ENCODE measurements around the gene HDLBP. TPM values are rescaled to one million over a fixed set of nuclear protein-coding genes. Genes with fewer than 3 reads are reported as not detected.

HDLBP gene
- polyA plus RNA-seq, 3 donors, result 50.4 to 73.1 (median 69.9) TPM

- H3K79me2 ChIP-seq (ENCODE audit: insufficient read depth, low read length), result no peaks in the 10 kb centered on the region
- Mint-ChIP-seq H3K27ac (peak overlapping the region in 1 of 7 donors; percentile 45), H3K9me3 (peaks cover 0 to 2% (median 0%) of the 10 kb centered on the region in 7 donors), H3K27me3 (ENCODE audit: low read depth in 3 of 3) (peaks cover 16 to 27% (median 24%) of the 10 kb centered on the region in 3 donors), H3K4me3 (no peak overlapping the region), H3K4me1 (peaks cover 20% of the 10 kb centered on the region), H3K36me3 (peaks cover 26 to 32% of the 10 kb centered on the region in 2 donors)
- H3K9me3 ChIP-seq (replicated peaks in 1 of 2; ENCODE audit: control insufficient read depth in 1 of 2, insufficient read depth in 1 of 2, low read length in 2 of 2), result no peaks in the 10 kb centered on the region
- H3K4me2 ChIP-seq (replicated peaks; ENCODE audit: extremely low read depth, low read length, poor library complexity, severe bottlenecking), result no peak overlapping the region
- H3K27ac ChIP-seq (ENCODE audit: low read depth in 1 of 2, low read length in 2 of 2), result no peak overlapping the region
- H3K4me3 ChIP-seq (replicated peaks in 1 of 3; ENCODE audit: low read depth in 2 of 3, low read length in 3 of 3), result no peak overlapping the region
- H4K20me1 ChIP-seq (ENCODE audit: insufficient read depth, low read length), result no peaks in the 10 kb centered on the region
- no peak for DNase-seq
- peaks cover 28 to 30% of the 10 kb centered on the region in 2 donors for H3K36me3 ChIP-seq (replicated peaks in 1 of 2; ENCODE audit: control insufficient read depth in 1 of 2, insufficient read depth in 2 of 2, low read length in 2 of 2)
- no peak overlapping the region for H2AFZ ChIP-seq (ENCODE audit: insufficient read depth, low read depth, low read length, poor library complexity, severe bottlenecking)
- peaks cover 7% of the 10 kb centered on the region in 2 donors for H3K4me1 ChIP-seq (ENCODE audit: control insufficient read depth in 1 of 2, insufficient read depth in 2 of 2, low read length in 2 of 2)
- intact Hi-C loops (cut with micrococcal nuclease), result no loop called here
- 54% methylated on average over 19 of the region's 23 CpGs for WGBS (ENCODE audit: insufficient coverage)
- no peak for TF ChIP-seq CTCF (IDR thresholded peaks at IDR 0.05)
- no peak overlapping the region for H3K9ac ChIP-seq (ENCODE audit: insufficient read depth, low read length, poor library complexity, severe bottlenecking)
- peaks cover 4 to 16% of the 10 kb centered on the region in 2 donors for H3K27me3 ChIP-seq (ENCODE audit: control insufficient read depth in 2 of 2, insufficient read depth in 2 of 2, low read length in 2 of 2)
Observed at GRCh38 chr2:241223211-241224017, 92.1 kb downstream of the HDLBP start.

GRCh38 chr2:241219856-241220356, 95.6 kb downstream of the HDLBP start:
- Histone ChIP-seq H3K4me3 (replicated peaks in 1 of 3; ENCODE audit: low read depth in 2 of 3, low read length in 3 of 3) (no peak overlapping the region), H3K9ac (ENCODE audit: insufficient read depth, low read length, poor library complexity, severe bottlenecking) (no peak overlapping the region), H3K79me2 (ENCODE audit: insufficient read depth, low read length) (no peaks in the 10 kb centered on the region), H3K27ac (ENCODE audit: low read depth in 1 of 2, low read length in 2 of 2) (no peak overlapping the region), H3K27me3 (ENCODE audit: control insufficient read depth in 2 of 2, insufficient read depth in 2 of 2, low read length in 2 of 2) (peaks cover 4 to 30% of the 10 kb centered on the region in 2 donors), H4K20me1 (ENCODE audit: insufficient read depth, low read length) (no peaks in the 10 kb centered on the region), H3K9me3 (replicated peaks in 1 of 2; ENCODE audit: control insufficient read depth in 1 of 2, insufficient read depth in 1 of 2, low read length in 2 of 2) (no peaks in the 10 kb centered on the region), H2AFZ (ENCODE audit: insufficient read depth, low read depth, low read length, poor library complexity, severe bottlenecking) (no peak overlapping the region), H3K36me3 (replicated peaks in 1 of 2; ENCODE audit: control insufficient read depth in 1 of 2, insufficient read depth in 2 of 2, low read length in 2 of 2) (no peaks in the 10 kb centered on the region), H3K4me1 (ENCODE audit: control insufficient read depth in 1 of 2, insufficient read depth in 2 of 2, low read length in 2 of 2) (peaks cover 8 to 13% of the 10 kb centered on the region in 2 donors), H3K4me2 (replicated peaks; ENCODE audit: extremely low read depth, low read length, poor library complexity, severe bottlenecking) (no peak overlapping the region)
- Mint-ChIP-seq H3K9me3 (peaks cover 0 to 2% (median 0%) of the 10 kb centered on the region in 7 donors), H3K27ac (no peak overlapping the region), H3K27me3 (ENCODE audit: low read depth in 3 of 3) (peaks cover 38 to 56% (median 44%) of the 10 kb centered on the region in 3 donors), H3K4me3 (peak overlapping the region in 1 of 2 donors; percentile 26), H3K36me3 (no peaks in the 10 kb centered on the region), H3K4me1 (peaks cover 24% of the 10 kb centered on the region)
- no peak for DNase-seq
- WGBS (ENCODE audit: insufficient coverage), result 52% methylated on average over 2 of the region's 6 CpGs
- intact Hi-C loops (cut with micrococcal nuclease), result no loop called here
- no peak for TF ChIP-seq CTCF (IDR thresholded peaks at IDR 0.05)
